DMS53 (cell line): ENCODE measurements around the gene FBXW12.
A peak's percentile ranks its signal among the peaks of the same experiment; 100 is the strongest.
"Not testable (repeated sequence)": the region's sequence is repeated elsewhere in the genome, so short reads cannot be mapped to it uniquely, and the experiment has no call there.

Experiments
- DNase-seq: peaks from one replicate; lab custom pipeline; 2025; lab: John Stamatoyannopoulos, UW

The FBXW12 gene

GRCh38 chr3:48372862-48373435 is 930 bp downstream of the FBXW12 start:
- no peak for DNase-seq

GRCh38 chr3:48387634-48388033 is 15.6 kb downstream of the FBXW12 start:
- DNase-seq: no peak

- DNase-seq: no peak
Observed at GRCh38 chr3:48388966-48389365, 16.9 kb downstream of the FBXW12 start.

- DNase-seq: no peak
Observed at GRCh38 chr3:48394391-48394790, 22.4 kb downstream of the FBXW12 start.

GRCh38 chr3:48395714-48396113 is 23.7 kb downstream of the FBXW12 start:
- no peak for DNase-seq

GRCh38 chr3:48397767-48398681 is 26.0 kb downstream of the FBXW12 start:
- DNase-seq: no peak

- DNase-seq: no peak
Observed at GRCh38 chr3:48398701-48399386, 26.8 kb downstream of the FBXW12 start.

- DNase-seq: no peak
Observed at GRCh38 chr3:48399387-48400172, 27.6 kb downstream of the FBXW12 start.

- DNase-seq: peak; percentile 52
Observed at GRCh38 chr3:48400824-48401433, 28.9 kb downstream of the FBXW12 start.

GRCh38 chr3:48401434-48401901 is 29.4 kb downstream of the FBXW12 start:
- DNase-seq: not testable (repeated sequence)

GRCh38 chr3:48402281-48402732 is 30.3 kb downstream of the FBXW12 start:
- no peak for DNase-seq

GRCh38 chr3:48402907-48403306 is 30.9 kb downstream of the FBXW12 start:
- no peak for DNase-seq

- DNase-seq: no peak
Observed at GRCh38 chr3:48403533-48404439, 31.8 kb downstream of the FBXW12 start.

- no peak for DNase-seq
Observed at GRCh38 chr3:48404440-48405342, 32.7 kb downstream of the FBXW12 start.

- DNase-seq: no peak
Observed at GRCh38 chr3:48405343-48405881, 33.4 kb downstream of the FBXW12 start.

- no peak for DNase-seq
Observed at GRCh38 chr3:48405971-48406370, 34.0 kb downstream of the FBXW12 start.

GRCh38 chr3:48406443-48407431 is 34.7 kb downstream of the FBXW12 start:
- no peak for DNase-seq
